Right kidney (tissue), 1 donor: ENCODE data around the gene DPEP2.
A peak's percentile ranks its signal among the peaks of the same experiment; 100 is the strongest.
"Not testable (repeated sequence)": the region's sequence is repeated elsewhere in the genome, so short reads cannot be mapped to it uniquely, and the experiment has no call there.

Source experiments
- DNase-seq: peaks from one replicate; pipeline ENCODE4 v3.0.0-alpha.2; 2016

The DPEP2 gene

DNA sequence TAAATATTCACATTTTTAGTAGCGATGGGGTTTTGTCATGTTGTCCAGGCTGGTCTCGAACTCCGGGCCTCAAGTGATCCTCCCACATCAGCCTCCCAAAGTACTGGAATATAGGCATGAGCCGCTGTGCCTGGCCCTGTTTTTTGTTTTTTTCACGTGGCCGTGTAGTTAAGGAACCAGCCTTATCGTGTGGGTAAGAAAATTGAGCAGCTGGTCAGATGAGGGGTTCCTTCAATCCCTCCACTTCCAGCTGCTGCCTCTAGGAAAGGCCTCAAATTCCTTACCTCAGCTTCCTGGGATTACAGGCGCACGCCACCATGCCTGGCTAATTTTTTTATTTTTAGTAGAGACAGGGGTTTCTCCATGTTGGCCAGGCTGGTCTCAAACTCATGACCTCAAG, 5.9 kb upstream of the DPEP2 start:
- DNase-seq = no peak

DNA sequence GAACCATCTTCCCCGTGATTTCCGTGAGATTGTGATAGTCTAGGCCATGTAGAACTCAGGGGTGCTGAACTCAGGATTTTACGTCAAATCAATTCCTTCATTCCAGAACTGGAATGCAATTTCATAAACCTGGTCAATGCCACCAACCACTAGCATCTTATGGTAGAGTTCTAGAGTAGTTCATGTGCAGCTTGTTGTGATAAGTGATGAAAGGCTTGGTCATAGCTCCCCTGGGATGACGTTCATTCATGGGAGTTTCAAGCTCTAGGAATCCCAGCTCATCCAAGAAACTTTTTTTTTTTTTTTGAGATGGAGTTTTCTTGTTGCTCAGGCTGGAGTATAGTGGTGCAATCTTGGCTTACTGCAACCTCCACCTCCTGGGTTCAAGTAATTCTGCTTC, 3.7 kb upstream of the DPEP2 start:
- DNase-seq = no peak

DNA sequence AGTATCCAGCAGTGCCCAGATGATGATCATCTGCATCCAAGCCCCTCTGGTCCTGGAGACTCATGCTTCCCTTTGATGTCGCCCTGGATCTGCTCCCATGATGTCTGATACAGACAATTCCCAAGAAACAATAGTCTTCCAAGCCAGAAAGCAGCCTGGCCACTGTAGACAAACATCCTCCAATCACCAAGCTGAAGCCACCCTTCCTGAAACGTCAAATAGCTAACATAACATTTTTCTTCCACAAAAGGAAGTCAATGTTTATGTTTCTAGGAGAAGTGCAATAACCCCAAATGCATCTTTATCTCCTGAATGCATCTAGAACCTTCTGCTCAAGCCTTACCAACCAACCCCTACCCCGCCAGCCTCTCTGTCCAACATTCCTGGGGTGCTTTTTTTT, 1.2 kb upstream of the DPEP2 start:
- no peak for DNase-seq

DNA sequence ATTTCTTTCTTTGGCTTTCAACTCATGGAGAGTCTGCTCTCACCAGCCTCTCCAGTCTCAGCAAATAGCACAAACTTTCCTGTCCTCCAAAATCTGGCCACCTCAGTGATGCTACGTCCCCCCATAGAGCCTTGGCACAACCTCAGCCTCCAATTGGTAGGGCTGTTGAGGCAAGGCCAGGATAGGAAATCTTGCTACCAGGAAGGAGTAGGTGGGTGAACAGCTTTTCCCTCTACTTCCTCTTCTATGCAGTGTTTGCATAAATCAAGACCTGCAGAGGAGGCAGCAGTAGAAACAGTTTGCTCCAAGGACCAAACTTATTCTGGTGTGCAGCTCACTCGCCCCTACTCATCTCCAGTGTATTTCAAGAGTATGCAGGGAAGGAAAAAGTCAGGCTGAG, 701 bp upstream of the DPEP2 start:
- DNase-seq = no peak

DNA sequence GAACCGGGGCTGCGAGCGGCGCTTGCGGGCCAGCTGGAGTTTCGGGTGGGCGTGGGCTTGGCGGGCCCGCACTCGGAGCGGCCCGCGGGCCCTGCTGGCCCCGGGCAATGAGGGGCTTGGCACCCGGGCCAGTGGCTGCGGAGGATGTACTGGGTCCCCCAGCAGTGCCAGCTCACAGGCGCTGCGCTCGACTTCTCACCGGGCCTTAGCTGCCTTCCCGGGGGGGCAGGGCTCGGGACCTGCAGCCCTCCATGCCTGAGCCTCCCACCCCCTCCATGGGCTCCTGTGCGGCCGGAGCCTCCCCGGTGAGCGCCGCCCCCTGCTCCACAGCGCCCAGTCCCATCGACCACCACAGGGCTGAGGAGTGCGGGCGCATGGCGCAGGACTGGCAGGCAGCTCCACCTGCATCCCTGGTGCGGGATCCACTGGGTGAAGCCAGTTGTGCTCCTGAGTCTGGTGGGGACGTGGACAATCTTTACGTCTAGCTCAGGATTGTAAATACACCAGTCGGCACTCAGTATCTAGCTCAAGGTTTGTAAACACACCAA, 979 bp downstream of the DPEP2 start:
- DNase-seq = not testable (repeated sequence)

DNA sequence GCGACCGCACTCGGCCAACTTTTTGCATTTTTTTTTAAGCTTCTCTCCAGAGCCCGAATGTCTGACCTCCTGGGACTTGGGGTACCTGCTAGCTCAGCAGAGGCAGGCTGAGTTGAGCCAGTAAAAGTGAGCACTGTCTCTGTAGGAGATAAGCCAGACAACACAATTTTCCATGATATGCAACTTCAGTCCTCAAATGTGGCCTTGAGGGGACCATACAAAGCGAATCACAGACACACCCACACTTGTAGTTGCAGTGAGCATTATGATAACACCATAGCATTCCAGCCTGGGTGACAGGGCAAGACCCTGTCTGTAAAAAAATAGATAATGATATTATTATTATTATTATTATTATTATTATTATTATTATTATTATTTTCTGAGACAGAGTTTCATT, 2.6 kb downstream of the DPEP2 start:
- no peak for DNase-seq

DNA sequence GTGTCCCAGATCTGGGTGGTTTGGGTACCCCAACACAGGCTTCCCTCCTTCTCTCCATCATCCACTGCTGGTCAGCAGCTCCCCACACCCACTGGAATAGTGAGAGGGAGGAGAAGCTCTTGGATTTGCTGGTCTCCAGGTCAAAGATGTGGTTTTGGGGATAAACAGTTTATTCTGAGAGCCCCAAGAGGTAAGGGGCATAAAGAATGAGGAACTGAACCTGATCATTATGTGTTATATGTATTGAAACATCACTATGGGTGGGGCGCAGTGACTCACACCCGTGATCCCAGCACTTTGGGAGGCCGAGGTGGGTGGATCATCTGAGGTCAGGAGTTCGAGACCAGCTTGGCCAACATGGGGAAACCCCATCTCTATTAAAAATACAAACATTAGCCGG, 3.9 kb downstream of the DPEP2 start:
- DNase-seq = no peak

DNA sequence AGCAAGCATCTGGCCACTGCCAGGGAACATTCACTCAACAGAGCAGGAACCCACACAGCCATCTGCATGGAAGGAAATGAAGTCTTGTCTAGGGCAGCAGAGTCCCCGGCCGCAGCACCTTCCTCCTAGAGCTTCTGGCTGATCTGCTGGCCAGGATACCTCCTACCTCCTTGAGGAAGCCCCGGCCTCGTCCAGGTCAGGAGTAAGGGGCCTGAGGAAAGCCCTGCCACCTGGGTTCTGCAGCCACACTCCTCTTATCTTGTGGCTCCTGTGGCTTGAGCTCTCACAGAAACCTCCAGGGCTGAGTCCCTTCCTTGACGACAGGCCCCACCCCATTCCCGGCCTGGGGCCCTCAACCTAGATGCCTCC, 5.3 kb downstream of the DPEP2 start:
- not testable (repeated sequence) for DNase-seq

DNA sequence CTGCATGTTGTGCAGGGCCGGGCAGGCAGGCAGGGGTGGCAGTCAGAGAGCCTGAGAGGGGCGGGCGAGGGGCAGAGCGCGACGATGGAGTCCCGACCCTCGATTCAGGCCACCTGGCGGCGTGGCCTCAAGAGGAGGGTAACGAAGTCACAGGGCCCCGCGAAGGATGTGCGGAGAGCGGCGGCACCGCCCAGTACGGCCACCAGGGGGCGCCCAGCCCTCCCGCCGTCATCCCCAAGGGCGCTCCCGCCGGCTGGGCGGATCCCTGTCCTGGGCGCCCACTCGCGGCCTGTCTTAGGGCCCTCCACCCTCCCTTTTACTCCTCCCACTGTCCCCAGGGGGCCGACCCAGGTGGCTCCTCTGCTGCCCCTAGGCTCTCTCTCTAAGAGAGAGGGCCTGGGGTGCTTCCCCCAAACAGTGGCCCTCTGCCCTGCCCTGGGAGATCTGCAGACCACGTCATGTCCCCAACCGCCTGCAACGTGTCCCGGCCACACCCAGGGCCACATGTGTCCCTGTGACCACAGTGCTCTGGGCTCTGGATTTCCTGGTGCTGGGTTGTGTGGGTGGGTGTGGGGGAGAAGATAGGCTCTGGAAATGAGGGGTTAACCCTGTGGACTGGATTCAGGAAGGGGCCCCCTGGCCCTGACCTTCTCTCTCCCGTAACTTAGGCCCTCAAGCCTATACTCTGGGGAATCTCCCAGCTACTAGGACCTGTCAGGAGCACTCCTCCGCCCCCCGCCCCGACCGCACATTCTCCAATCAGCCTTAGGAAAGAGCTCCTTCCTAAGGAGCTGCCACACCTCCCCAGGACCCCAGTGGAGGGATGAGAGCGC, 5.9 kb downstream of the DPEP2 start:
- DNase-seq = peak; percentile 78

DNA sequence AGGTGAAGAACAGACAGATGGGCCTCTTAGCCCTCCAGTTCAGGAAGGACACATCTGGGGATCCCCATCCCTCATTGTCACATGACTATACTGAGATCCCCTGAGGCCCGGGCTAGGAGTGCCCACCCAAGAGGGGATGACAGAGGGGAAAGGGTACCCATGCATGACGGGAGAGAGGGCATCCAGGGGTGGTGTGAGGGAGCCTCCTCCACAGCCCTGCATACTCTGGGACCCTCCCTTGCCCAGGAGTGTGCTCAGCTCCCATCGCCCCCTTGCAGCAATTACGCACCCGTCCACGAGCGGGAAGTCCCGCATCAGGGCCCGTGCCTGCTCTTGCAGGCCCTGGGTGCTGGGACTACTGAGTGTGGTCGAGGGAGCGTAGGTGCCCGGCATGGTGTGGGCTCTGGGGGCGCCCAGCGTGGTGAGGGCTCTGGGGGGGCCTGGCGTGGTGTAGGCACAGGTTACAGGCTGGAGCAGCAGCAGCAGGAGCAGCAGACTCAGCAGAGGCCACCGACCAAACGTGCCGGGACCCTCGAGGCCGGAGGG, 6.5 kb downstream of the DPEP2 start:
- no peak for DNase-seq

DNA sequence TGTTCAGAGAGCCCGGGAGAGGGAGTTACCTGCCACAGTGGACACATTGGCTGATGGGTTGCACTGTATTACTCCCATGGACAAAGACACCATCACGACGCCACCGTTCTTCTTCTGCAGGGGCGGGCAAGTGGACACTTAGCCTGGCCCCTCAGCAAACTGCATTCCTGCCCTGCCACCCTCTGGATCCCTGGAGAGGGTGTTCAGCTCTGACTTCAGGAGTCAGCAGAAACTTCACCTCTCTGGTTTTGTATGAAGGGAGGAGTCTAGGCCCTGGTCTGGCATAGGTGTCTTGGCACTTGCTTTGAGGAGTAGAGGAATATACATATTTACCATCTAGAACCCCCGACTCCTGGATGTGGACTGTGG, 9.3 kb downstream of the DPEP2 start:
- DNase-seq = no peak

DNA sequence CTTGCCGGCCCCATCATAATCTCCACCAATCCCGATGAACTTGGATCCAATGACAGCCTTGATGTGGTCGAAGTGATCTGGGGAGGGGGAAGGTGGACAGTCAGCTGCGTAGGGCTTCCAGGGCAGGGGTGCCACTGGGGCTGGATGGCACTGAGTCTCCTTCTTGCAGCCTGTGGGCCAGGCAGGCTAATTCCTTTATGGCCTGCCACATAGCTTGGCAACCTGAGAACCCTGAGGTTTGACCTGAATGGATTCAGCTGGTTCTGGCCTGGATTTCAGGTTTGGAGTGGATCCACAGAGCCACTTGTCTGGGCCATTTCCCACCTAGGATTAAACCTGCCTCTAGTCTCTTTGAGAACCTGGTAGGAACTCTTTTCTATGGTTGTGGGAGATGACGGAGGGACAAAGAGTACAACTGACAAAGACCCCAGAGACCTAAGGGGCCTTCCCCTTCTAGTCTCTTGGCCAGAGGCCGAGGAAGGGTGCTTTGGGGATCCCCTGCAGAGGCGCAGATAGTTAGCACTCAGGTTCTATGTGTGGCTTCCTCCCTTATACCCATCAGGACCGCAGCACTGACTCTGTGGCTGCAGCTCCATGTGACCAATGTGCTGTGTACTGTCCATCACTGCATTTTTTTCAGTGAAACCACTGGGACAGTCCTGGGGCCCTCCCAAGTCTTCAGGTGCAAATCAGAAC, 9.8 kb downstream of the DPEP2 start:
- DNase-seq = no peak

DNA sequence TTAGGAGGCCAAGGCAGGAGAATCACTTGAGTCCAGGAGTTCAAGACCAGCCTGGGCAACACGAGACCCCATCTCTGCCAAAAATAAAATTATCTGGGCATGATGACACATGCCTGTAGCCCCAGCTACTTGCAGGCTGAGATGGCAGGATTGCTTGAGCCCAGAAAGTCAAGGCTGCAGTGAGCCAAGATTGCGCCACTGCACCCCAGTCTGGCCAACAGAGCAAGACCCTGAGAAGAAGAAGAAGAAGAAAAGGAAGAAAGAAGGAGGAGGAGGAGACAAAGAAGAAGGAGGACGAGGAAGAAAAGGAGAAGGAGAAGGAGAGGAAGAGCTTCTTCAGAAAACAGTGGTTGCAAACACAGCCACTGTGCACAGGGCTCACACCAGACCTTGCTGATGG, 10.6 kb downstream of the DPEP2 start:
- DNase-seq = no peak

DNA sequence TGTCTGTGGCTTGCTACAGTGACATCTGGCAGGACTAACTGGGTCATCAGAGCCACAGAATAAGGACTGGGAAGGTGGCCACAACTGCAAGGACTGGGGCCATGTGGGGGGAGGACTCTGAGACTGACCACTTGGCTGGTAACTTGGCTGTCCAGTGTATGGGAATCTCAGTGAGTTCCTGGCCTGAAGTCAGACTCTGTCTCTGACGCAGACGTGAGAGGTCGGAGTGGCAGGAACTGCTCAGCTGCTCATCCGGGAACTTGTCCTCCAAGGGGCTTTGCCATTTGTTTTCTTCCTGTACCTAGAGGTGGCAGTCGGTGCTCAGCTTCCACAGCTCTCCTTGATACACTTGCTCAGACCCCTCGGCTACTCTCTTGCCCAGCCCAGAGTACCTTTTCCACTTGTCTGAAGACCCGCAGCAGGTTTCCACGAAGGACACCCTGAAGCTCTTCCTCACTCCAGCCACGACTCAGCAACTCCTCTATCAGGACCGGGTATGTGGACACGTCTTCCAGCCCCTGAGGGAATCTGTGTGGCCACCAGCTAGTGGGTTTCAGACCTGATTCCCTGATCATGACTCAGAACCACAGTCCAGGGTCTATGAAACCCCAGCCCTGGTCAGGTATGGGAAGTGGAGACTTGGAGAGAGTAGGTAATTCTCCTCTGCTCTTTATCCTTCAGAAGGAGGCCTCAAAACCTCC, 11.7 kb downstream of the DPEP2 start:
- DNase-seq = no peak

DNA sequence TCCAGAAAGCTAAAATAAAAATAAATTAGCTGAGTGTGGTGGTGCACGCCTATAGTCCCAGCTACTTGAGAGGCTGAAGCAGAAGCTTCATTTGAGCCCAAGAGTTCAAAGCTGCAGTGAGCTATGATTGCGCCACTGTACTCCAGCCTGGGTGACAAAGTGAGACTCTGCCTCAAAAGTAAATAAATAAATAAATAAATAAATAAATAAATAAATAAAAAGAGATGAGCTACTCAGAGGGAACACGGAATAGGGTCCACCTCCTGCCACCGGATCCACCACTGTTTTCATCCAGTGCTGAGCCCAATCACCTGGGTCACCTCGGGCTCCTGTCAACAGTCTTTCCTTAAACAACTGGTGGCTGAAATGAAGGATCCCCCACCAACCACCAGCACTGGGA, 12.3 kb downstream of the DPEP2 start:
- DNase-seq = no peak

DNA sequence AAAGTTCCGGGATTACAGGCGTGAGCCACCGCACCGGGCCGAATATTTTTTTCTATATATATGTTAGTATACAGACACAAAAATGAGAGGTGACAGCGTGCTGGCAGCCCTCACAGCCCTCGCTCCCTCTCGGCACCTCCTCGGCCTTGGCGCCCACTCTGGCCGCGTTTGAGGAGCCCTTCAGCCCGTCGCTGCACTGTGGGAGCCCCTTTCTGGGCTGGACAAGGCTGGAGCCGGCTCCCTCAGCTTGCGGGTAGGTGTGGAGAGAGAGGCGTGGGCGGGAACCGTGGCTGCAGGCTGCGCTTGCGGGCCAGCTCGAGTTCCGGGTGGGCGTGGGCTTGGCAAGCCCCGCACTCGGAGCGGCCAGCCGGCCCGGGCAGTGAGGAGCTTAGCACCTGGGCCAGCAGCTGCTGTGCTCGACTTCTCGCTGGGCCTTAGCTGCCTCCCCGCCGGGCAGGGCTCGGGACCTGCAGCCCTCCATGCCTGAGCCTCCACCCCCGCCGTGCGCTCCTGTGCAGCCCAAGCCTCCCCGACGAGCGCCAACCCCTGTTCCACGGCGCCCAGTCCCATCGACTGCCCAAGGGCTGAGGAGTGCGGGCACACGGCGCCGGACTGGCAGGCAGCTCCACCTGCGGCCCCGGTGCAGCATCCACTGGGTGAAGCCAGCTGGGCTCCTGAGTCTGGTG, 17.1 kb downstream of the DPEP2 start:
- no peak for DNase-seq

DNA sequence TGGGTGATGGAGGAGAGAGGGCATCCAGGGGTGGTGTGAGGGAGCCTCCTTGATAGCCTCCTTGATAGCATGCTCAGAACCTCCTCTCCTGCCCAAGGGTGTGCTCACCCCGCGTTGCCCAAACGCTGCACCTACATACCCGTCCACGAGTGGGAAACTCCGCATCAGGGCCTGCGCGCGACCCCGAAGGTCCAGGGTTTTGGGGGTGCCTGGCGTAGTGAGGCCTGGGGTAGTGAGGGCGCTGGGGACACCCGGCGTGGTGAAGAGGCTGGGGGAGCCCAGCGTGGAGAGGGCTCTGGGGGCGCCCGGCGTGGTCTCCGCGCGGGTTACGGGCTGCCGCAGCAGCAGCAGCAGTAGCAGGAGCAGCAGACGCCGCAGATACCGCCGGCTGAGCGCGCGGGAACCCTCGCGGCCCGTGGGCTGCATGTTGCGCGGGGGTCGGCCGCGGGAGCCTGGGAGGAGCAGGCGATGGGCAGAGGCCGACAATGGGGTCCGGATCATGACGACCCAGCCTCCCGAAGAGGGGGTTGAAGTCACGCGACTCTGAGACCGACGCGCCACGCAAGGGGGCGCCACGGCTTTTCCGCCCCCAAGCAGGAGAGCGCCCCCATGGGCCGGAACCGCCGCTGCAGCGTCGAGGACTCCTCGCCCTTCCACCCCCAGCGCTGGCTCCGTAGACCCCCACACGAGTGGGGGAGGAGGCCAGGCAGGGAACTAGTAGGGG, 19.2 kb downstream of the DPEP2 start, which contains the start of gene DPEP3:
DPEP3 (minus strand) TSS at position 545 of the 724 bp plus-strand sequence; CDS start at position 426, 119 bp downstream.
- no peak for DNase-seq

DNA sequence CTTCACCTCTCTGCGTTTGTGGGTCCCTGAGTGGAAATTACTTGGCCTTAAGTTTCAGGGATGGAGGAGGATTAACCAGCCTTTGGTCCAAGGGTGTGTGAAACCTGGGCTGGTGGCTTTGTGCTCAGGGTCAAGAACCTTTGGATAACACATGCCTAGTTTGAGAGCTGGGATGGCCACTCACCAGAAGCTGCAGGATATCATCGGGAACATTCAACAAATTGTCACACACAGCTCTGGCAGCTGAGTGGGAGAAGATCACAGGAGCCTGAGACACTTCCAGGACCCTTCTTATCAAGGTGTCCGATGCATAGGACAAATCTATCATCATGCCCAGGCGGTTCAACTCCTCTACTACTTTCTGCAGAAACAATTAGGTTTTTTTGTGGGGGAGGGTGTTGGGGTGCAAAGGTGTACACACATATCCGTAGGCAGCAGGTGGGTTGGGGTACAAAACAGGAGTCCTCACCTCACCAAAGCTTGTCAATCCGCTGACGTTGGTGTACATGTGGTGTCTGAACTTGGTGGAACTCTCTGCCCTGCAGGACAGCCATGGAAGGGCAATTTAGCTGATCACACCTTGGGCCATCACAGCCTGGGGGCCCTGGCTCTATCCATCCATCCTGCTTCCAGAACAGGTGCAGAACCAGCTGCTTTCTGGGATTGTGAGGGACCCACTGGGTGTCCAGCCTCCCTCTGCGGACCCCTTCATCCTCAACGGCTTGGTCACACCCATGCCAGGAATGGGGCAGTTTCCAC, 21.6 kb downstream of the DPEP2 start:
- no peak for DNase-seq

DNA sequence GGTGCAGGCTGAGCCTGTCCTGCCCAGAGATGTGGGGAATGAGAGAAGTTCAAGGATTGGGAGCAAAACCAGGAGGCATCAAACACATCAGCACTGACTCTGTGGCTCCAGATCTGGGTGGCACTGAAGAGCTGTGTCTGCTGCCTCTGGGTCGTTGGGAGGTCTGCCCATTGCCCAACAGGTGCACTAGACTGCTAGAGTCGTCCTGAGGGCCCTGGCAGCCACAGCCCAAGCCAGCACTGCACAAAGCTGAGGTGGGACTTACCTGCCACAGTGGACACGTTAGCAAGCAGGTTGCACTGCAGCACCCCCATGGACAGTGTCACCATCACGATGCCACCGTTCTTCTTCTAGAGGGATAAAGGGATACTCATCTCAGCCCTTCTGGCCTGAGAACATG, 22.3 kb downstream of the DPEP2 start:
- DNase-seq = no peak

DNA sequence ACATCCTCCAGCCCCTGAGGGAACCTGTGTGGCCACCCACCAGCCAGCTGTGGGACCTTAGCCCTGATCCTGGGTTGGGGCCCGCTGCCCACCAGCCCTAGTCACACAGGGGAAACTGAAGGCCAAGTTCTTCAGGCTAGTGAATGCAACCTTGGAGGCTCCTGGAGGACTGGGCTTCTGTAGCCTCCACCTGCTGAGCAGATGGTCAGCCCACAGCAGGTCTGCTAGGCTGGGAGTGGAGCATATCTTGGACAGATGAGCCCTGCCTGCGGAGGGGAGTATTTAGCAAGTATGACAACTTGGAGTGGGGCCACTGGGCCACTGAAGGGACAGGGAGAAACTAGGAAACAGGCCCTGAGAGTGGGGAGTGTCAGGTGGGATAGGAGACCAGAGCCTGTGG, 23.1 kb downstream of the DPEP2 start:
- no peak for DNase-seq
